HG02840 (cell line): ENCODE measurements around the gene ALMS1.
"Not testable (repeated sequence)": the region's sequence is repeated elsewhere in the genome, so short reads cannot be mapped to it uniquely, and the experiment has no call there.

Source experiments
- ATAC-seq: cut with Tn5 transposase; IDR thresholded peaks from one replicate; pipeline ENCODE4 v1.9.1; 2021; ENCODE audit warnings: mild to moderate bottlenecking, moderate library complexity, moderate number of reproducible peaks; ENCODE audit not compliant: unreplicated experiment, low FRiP score

ALMS1 gene, protein sequence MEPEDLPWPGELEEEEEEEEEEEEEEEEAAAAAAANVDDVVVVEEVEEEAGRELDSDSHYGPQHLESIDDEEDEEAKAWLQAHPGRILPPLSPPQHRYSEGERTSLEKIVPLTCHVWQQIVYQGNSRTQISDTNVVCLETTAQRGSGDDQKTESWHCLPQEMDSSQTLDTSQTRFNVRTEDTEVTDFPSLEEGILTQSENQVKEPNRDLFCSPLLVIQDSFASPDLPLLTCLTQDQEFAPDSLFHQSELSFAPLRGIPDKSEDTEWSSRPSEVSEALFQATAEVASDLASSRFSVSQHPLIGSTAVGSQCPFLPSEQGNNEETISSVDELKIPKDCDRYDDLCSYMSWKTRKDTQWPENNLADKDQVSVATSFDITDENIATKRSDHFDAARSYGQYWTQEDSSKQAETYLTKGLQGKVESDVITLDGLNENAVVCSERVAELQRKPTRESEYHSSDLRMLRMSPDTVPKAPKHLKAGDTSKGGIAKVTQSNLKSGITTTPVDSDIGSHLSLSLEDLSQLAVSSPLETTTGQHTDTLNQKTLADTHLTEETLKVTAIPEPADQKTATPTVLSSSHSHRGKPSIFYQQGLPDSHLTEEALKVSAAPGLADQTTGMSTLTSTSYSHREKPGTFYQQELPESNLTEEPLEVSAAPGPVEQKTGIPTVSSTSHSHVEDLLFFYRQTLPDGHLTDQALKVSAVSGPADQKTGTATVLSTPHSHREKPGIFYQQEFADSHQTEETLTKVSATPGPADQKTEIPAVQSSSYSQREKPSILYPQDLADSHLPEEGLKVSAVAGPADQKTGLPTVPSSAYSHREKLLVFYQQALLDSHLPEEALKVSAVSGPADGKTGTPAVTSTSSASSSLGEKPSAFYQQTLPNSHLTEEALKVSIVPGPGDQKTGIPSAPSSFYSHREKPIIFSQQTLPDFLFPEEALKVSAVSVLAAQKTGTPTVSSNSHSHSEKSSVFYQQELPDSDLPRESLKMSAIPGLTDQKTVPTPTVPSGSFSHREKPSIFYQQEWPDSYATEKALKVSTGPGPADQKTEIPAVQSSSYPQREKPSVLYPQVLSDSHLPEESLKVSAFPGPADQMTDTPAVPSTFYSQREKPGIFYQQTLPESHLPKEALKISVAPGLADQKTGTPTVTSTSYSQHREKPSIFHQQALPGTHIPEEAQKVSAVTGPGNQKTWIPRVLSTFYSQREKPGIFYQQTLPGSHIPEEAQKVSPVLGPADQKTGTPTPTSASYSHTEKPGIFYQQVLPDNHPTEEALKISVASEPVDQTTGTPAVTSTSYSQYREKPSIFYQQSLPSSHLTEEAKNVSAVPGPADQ (N-terminal part only)

GRCh38 chr2:73385504-73386341 is at the start of gene ALMS1:
Gene ALMS1 (plus strand): TSS chr2:73385836. CDS start chr2:73385869, 33 bp downstream.
- peak; percentile 85 for ATAC-seq

DNA sequence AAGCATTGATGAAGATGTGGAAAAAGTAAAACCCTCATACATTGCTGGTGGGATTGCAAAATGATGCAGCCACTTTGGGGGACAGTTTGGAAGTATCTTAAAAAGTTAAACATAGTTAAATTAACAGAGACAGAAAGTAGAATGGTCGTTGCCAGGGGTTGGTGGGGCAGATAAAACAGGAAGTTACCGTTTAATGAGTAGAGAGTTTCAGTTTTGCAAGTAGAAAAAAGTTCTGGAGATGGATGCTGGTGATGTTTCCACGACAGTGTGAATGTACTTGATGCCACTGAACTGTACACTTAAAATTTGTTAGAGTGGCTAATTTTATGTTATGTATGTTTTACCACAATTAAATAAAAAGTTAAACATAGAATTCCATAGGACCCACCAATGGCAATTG is 47.8 kb upstream of the ALMS1 start:
- no peak for ATAC-seq

DNA sequence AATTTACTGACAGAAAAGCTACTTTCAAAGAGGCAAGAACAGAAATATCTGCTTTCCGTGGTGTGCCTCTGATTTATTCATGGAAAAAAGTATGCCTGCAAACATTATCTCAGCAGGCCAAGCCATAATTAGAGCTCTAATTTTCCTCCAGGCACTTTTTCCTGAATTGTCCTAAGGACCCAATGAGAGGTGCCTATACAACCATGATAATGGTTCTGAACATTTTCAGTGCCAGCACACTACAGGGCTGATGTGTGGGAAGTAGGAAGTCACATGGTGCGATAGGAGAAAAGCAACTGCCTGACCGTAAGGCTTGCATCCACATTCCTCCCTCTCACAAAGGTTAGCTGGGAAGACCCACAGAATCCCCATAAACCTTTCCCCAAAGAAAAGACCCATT is 46.4 kb upstream of the ALMS1 start:
- ATAC-seq = no peak

DNA sequence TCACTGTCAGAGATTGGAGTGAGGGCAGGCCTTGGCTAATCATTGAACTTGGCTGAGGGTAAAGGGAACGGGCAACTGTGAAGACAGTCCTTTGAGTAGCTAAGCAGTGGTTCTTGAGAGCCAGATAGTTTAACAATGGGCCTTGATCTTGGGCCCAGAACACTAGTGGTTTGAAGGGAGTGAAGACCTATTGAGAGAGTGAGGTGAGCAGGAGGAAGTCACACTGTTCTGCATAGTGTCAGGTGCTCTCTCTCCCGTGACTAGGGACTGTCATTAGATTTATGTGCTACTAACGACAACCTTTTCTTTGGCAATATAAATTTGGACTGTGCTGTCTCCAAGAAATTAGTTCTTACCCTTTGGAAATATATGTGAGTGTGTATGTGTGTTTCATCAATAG is 44.6 kb upstream of the ALMS1 start:
- ATAC-seq = no peak

DNA sequence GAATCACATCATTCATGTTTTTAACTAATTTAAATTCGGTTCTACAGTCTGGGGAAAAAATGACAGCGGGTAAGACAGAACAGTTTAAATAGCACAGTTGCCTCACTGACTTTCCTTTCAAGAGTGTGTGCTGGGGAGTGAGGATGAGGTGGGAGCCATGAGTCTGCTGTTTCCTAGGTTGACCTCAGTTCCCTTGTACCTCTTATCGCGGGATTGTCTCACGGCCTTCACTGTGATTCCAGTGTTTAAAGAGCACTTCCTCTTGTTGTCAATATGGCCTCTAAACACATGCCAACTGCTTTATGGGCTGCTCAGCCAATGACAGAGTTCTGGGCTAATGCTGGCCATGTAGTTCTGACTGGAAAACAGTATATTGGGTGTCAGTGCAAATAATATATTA is 41.6 kb upstream of the ALMS1 start:
- no peak for ATAC-seq

DNA sequence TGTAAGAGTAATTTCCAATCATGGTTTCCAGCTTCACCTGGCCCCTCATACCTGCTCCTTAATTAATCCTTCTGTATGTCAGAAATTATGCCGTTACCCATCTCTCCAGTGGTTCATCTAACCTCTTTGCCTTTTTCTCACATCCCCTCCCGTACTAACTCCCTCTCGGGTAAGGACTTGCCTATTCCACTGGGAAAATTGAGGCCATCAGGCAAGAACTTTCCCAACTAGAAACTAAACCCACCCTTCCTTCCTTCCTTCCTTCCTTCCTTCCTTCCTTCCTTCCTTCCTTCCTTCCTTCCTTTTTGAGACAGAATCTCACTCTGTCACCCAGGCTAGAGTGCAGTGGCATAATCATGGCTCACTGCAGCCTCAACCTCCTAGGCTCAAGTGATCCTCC is 40.9 kb upstream of the ALMS1 start:
- ATAC-seq = not testable (repeated sequence)

DNA sequence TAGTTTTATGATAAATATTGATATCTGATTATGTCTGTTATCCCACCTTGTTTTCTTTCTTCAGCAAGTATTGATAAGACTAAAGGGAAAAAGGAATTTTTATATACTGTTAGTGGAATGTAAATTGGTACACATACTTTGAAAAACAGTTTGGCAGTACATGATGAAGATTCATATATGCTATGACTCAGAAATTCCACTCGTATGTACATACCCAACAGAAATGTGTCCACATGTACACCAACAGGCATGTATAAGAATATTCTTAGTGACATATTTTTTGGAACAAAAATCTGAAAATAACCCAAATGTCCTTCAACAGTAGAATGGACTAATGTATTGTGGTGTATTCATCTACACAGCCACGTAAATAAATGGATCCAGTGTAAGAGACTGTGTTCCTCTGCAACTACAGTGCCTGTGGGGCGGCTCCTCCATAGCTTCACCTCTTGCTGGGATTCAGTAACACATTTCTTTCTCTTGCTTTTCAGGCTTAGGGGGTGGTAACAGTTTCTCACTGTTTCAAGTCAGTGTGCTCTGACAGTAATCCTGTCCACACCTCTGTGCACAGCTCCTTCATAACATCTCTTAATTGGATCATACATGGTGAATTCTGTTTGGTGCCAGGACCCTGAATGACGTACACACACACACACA is 35.5 kb upstream of the ALMS1 start:
- ATAC-seq = no peak

- no peak for ATAC-seq
These were observed 29.5 kb upstream of the ALMS1 start for GRCh38 chr2:73356097-73356496.

GRCh38 chr2:73359915-73360697 is 25.5 kb upstream of the ALMS1 start:
- ATAC-seq = no peak

DNA sequence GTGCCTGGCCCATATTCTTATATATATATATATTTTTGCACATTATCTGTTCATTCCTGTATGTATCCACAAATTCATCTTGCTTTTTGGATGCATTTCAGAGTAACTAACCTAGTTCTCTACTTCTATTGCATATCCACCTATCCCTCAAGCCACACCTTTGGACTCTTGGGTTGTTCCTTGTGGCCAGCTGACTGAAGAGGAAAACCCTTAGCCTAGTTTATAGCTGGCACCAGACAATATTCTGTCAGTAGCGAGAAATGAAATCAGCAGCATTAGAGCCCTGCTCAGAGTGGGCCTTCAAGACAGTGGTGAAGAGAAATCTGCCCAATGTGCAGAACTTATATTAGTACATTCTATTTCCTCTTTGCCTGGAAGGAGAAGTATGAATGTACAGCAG is 19.6 kb upstream of the ALMS1 start:
- no peak for ATAC-seq

DNA sequence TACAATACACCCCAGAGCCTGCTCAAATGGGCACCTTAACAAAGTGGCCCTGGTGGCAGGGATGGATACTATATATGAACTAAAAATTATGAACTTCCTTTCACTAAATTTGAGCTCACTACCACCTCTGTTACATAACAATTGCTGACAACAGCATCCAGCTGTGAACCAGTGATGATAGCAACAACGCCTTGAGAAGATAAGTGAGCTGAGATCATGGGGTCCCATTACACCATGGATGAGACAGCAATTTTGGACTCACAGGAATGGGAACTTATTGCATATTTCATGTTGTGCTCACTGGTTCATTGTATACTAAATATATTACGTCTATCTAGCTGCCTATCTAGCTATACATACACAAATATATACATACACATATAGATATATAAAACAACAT is 16.9 kb upstream of the ALMS1 start:
- ATAC-seq = no peak

DNA sequence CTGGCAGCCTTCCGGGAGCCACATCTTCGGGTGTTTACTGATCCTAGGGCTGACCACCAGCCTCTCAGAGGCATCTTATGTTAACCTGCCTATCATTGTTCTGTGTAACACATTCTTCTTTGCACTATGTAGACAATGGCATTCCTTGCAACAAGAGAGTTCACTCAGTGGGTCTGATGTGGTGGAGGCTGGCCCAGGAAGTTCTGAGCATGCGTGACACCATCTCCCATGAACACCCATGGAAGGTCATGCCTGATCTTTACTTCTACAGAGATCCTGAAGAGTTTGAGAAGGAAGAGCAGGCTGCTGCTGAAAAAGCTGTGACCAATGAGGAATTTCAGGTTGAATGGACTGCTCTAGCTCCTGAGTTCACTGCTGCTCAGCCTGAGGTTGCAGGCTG is 15.3 kb upstream of the ALMS1 start:
- no peak for ATAC-seq

DNA sequence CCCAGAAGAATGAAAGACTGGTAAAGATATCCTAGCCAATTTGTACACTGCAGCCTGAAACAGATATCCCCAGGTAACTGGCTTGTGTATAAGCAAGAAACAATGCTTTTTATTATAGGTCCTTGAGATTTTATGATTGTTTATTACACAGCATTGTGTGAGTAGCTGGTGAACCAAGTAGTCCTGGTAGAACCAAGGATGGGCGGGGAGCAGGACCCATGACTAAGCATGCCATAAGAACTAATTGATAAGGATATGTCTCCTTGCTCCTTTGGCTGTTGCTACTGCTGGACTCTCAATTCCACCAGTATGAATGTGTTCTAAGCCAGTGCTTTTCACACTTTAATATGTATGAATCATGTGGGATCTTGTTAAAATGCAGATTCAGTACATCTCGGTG is 12.3 kb upstream of the ALMS1 start:
- no peak for ATAC-seq

DNA sequence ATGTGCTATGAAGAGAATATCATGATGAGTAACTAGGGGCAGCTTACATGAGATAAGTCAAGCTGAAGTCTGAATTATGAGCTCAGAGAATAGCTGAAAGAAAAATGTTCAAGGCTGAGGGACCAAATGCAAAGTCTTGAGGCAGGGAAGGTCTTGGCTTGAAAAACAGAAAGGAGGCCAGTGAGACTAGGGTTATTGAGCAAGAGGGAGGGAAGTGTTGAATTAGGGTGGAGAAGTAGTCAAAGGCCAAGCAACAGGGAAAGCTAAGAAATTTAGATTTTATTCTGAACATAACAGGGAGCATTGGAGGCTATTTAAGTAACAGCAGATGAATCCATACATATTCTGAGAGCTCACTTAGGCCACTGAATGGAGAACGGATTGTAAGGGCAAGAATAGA is 11.4 kb upstream of the ALMS1 start:
- ATAC-seq = no peak

DNA sequence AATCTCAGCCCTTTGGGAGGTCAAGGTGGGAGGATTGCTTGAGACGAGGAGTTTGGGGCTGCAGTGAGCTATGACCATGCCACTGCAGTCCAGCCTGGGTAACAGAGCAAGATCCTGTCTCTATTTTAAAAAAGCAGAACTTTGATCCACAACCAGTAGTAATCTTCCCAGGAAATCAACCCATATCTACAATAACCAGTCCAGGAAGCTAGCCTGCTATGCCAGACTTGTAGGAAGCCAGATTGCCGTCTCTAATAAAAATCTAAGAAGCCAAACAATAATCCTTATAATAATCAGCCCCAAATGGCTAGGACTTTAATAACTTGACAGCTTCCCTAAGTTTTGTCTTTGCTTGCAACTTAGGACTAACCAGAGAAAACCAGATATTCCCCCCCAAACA is 9.0 kb upstream of the ALMS1 start:
- ATAC-seq = no peak

DNA sequence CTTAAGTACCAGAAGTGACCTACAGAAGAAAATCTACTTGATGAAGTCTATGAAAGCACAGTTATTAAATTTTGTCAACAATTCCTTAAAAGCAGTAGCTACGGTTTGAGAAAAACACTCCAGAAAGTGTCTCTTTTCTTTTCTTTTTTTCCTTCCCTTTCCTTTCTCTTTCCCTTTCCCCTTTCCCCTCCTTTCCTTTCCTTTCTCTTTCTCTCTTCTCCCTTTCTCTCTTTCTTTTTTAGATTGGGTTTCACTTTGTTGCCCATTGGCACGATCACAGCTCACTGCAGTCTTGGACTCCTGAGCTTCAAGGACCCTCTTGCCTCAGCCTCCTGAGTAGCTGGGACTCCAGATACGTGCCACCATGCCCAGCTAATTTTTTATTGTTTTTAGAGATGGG is 2.6 kb upstream of the ALMS1 start:
- no peak for ATAC-seq

DNA sequence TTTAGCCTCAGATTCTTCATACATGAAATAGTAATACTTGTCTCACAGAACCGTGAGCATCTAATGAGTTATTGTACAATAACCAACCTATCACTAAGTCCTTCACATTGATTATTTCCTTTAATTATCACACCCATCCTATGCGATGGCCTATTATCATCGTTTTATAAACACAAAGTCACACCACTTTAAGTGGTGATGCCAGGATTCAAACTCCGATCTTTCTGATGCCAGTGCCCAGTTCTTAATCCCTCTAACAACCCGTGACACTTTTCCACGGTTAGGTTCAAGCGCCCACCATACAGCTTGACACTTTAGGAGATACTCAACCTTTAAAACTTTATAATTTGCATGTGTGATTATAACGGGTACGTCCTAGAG is 523 bp upstream of the ALMS1 start:
- no peak for ATAC-seq

DNA sequence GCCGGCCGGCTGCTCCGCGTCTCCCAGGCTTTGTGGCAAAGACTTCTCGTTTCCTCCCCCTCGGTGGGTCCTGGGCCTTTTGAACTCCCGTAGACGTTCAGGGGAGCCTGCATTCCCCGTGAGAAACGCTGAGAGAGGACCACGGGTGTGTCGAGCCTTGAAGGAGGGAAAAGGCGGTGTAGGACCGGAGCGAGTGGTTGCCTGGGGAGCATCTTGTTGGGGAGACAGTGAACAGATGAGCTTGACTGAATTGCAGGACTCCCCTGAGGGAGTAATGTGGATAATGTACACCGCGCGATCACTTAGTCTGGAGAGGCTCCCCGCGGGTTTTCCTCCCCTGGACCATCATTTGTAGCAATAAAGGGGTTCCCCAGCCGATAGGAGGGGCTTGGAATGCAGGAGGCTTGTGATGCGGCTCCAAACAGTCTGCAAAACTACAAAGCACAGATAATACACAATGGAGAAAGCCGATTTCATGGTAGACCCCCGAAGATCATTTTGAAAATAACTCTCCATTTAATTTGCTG is 769 bp downstream of the ALMS1 start:
- peak; percentile 12 for ATAC-seq
